HG03558 (cell line): Measurements from ENCODE around the gene GRID2.
"Not testable (repeated sequence)": the region's sequence is repeated elsewhere in the genome, so short reads cannot be mapped to it uniquely, and the experiment has no call there.

Experiments
- ATAC-seq: cut with Tn5 transposase; IDR thresholded peaks from one replicate; pipeline ENCODE4 v1.9.1; 2021; ENCODE audit warnings: moderate number of reproducible peaks; ENCODE audit not compliant: unreplicated experiment; ENCODE audit errors: extremely low read depth

Gene GRID2

DNA sequence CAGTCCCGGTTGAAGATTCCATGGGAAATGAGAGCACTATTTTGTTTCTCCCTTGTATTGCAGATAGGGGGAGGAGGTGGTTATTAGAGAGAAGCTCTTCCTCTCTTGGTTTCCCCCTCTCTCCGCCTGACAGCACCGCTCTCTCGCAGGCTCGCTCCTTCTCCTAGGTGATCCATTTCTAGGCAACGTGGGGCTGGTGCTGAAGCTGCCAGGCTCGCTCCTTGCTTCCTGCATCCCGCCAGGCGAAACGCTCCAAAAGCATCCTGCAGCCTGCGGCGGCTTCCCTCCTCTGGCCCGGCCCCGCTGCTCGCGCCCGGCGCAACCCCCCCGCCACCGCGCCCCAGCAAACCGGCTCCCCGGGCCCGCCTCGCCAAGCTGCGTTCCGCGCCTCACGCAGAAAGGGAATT lies at the start of gene GRID2:
Gene GRID2 (plus strand): TSS at position 346 of the 407 bp plus-strand sequence.
- ATAC-seq: no peak

GRCh38 chr4:92253986-92254671 lies 49.6 kb upstream of the GRID2 start:
- ATAC-seq: no peak

GRCh38 chr4:92254767-92255442 lies 48.9 kb upstream of the GRID2 start:
- no peak for ATAC-seq

GRCh38 chr4:92255920-92256244 lies 47.9 kb upstream of the GRID2 start:
- ATAC-seq: no peak

DNA sequence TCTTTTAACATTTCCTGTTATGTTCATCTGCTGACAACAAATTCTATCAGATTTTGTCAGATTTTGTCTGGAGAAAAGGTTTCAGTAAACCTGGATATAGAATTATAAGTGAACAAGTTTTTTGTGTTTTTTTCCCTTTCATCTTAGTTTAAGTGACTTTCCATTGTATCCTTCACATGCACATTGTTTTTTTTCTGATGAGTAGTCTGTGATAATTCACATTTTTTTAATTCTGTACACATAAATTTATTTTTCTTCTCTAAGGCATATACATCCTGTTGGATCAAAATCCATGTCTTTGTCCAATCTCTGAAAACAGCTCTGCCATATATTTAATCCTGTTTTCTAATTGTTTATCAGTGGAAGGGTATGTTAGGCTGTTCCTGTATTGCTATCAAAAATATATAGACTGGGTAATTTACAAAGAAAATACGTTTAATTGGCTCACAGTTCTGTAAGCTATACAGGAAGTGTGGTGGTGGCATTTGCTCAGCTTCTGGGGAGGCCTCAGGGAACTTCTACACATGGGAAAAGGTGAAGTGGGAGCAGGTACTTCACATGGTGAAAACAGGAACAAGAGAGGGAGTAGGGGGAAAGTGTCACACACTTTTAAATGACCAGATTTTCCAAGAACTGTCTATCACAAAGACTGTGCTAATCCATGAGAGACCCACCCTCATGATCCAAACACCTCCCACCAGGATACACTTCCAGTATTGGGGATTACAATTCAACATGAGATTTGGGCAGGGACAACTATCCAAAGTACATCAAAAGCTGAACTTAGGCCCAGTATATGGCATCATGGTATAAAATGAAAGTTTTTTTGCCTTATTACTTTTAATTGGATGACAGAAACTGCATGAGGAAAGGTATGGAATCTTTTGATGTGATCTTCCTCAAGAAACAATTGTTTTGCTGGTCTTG lies 45.6 kb upstream of the GRID2 start:
- no peak for ATAC-seq

GRCh38 chr4:92261256-92261655 lies 42.5 kb upstream of the GRID2 start:
- ATAC-seq: no peak

DNA sequence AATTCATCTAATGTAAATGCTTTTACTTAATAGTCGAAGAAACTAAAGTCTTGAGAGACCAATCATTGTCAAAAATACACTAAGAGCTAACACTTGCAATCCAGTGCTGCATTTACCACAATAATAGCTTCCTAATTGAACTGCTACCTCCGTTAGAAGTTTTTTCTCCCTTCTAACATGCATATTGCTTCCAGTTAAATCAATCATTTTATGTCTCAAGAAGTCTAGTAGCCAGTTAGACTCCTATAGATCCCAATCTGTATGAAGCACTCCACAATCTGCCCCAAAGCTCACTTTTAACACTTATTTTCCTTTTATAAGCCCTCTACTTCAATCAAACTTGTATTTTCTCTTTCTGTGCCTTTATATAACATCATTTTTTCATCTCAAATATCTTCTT lies 41.4 kb upstream of the GRID2 start:
- no peak for ATAC-seq

GRCh38 chr4:92263010-92263409 lies 40.8 kb upstream of the GRID2 start:
- ATAC-seq: no peak

- ATAC-seq: no peak
Observed at GRCh38 chr4:92263575-92263974, 40.2 kb upstream of the GRID2 start.

GRCh38 chr4:92264163-92264562 lies 39.6 kb upstream of the GRID2 start:
- ATAC-seq: no peak

DNA sequence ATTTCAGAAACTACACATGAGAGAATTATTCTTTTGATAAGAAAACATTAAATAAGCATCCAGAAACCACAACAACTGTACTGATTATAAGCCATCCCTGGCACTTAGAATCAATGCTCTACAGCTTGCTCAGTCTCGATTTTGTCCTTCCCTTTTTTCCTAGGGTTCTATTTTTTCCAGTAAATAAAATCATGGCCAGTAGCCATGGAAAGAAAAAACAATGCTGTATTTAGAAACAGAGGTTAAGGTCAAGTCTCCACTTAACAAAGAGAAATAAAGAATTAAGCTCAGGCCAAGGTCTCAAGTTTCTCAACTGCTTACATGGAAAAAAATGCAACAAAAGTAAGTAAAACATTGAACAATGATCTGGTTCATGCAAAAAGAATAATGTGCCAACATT lies 38.7 kb upstream of the GRID2 start:
- no peak for ATAC-seq

DNA sequence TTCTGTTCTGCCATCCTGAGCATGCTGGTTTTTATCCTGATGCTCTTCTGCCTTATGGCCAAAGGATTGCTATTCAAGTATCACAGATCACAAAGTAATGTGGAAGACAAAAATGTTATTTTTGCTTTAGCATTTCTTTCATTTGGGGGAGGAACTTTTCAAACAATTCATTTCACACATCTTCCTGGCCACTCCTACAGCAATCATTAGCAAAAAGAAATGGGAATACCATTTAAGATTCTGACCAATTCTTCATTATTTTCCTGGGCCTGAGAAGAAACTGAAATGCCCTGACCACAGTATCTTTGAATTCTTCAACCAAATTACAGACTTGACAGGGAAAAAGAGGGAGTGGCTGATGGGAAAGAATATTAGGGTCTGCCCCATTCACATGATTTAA lies 38.0 kb upstream of the GRID2 start:
- ATAC-seq: no peak

DNA sequence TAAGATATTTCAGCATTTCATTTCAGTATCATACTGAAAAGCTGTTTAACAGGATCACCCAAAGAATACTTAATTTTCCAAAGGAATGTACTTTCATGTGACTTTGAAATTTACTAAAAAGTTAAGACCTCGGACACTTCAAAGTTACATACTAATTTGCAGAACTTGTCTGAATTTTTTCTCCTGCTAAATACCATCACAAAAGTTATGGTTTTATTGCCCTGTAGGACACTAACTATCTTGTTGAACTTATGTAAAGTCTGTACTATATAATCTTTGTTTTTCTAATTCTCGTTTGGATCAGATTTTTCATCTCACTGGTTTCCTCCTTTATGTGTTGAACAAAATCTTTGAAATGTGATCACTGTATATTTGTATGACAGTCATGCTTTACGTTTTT lies 37.2 kb upstream of the GRID2 start:
- ATAC-seq: no peak

DNA sequence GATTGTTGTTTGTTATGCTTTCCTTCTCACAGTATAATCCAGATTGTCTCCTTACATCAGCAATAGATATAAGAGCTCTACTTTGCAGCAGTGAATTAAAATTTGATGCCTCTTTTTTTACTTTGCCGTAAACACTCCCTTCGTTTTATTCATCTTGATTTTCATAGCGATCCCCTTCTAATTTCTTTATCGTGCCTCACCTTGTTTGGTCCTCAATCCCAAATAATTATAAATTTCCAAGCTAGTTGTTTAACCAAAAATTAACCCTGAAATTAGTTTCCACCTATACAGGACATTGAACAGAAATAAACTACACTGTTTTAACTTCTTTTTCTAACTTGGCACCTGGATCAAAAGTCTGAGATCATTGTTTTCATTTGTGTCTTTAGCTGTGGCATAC lies 35.1 kb upstream of the GRID2 start:
- ATAC-seq: no peak

GRCh38 chr4:92270908-92271307 lies 32.9 kb upstream of the GRID2 start:
- ATAC-seq: no peak

DNA sequence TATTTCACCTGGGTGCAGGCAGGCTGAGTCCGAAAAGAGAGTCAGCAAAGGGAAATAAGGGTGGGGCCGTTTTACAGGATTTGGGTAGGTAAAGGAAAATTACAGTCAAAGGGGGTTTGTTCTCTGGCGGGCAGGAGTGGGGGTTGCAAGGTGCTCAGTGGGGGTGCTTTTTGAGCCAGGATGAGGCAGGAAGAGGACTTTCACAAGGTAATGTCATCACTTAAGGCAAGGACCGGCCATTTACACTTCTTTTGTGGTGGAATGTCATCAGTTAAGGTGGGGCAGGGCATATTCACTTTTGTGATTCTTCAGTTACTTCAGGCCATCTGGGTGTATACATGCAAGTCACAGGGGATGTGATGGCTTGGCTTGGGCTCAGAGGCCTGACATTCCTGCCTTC lies 32.2 kb upstream of the GRID2 start:
- ATAC-seq: not testable (repeated sequence)

GRCh38 chr4:92277057-92277881 lies 26.5 kb upstream of the GRID2 start:
- not testable (repeated sequence) for ATAC-seq

GRCh38 chr4:92279296-92279695 lies 24.5 kb upstream of the GRID2 start:
- ATAC-seq: no peak

DNA sequence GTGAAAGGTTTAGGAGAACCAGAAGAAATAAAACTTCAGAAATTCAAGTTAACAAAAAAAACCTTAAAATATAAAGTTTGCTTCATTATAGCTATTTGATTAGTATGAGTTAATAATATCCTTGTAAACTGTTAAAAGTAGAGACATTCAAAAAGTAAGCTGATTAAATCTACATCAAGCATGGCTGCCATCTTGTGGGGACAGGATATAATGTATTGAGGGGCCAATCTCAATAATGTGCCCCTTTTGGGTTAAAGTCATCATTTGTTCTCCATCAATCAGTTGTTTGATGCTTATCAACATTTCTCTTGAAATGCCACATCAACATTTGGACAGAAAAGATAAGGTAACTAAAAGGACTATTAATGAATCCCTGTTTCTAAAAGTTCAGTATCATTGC lies 4.6 kb upstream of the GRID2 start:
- ATAC-seq: no peak

- ATAC-seq: no peak
Observed at GRCh38 chr4:92304121-92304520, 355 bp downstream of the GRID2 start.
